BJ (cell line): ENCODE measurements around the gene TCN2. TPM values are rescaled to one million over a fixed set of nuclear protein-coding genes. Genes with fewer than 3 reads are reported as not detected.

Experiments
- CTCF ChIA-PET: fragments of 350-600 bp; formaldehyde crosslinking; extraction: SDS; loops from one replicate; lab custom pipeline; 2021; ENCODE audit warnings: antibody characterized with exemption, inconsistent platforms; lab: Yijun Ruan, JAX
- POLR2A ChIA-PET: fragments of 300-600 bp; sonication (Branson Sonifier 250); formaldehyde crosslinking; extraction: SDS; loops from one replicate; lab custom pipeline; 2021; ENCODE audit warnings: antibody characterized with exemption; lab: Charles Lee
- DNase-seq: peaks from one replicate; pipeline ENCODE4 v3.0.0-alpha.2; 2011; ENCODE audit warnings: low read depth
- H3K27me3 ChIP-seq: 2 replicates; pipeline ENCODE4 v1.6.0; 2011; ENCODE audit warnings: low read length; ENCODE audit not compliant: control insufficient read depth, insufficient read depth
- H3K36me3 ChIP-seq: 2 replicates; pipeline ENCODE4 v1.5.1; 2011; ENCODE audit warnings: low read length; ENCODE audit not compliant: control insufficient read depth, insufficient read depth
- H3K4me3 ChIP-seq: 2 replicates; pipeline ENCODE4 v1.5.1; 2011; ENCODE audit warnings: low read depth, mild to moderate bottlenecking, control low read depth, low read length
- CTCF ChIP-seq: IDR thresholded peaks from 2 replicates; pipeline ENCODE4 v1.5.1; 2011; ENCODE audit warnings: low read depth, mild to moderate bottlenecking, control low read depth, inconsistent platforms, low read length, moderate library complexity; ENCODE audit not compliant: insufficient read depth
- polyA plus RNA-seq: library from polyadenylated mRNA; depleted of rRNA; stranded (reverse); fragments of >200 nt; gene quantifications from 2 replicates; pipeline ENCODE4 v1.2.3, GENCODE V29; 2011

TCN2 gene
- polyA plus RNA-seq, 1 experiment = 15.8 TPM

GRCh38 chr22:30561402-30562189 lies 45.4 kb upstream of the TCN2 start:
- Histone ChIP-seq H3K4me3 (no peak overlapping the region), H3K36me3 (no peaks in the 10 kb centered on the region), H3K27me3 (no peaks in the 10 kb centered on the region; the same call in 1 of the 2 replicates)
- no peak for DNase-seq
- ChIA-PET CTCF (interaction anchor here (0.6 to 1.3 kb wide), 2 partner anchors 14 to 18 kb away, joined by 3 read pairs; no protein-coding TSS in a partner anchor), POLR2A (no interaction called here)
- no peak for TF ChIP-seq CTCF

GRCh38 chr22:30562366-30562765 lies 44.6 kb upstream of the TCN2 start:
- TF ChIP-seq CTCF = no peak
- no peak overlapping the region for H3K4me3 ChIP-seq
- no peaks in the 10 kb centered on the region; the same call in 1 of the 2 replicates for H3K27me3 ChIP-seq
- no peak for DNase-seq
- ChIA-PET CTCF (interaction anchor here (1.3 kb wide), 1 partner anchor 15 kb away, joined by 3 read pairs; no protein-coding TSS in a partner anchor), POLR2A (no interaction called here)
- no peaks in the 10 kb centered on the region for H3K36me3 ChIP-seq

GRCh38 chr22:30564045-30564760 lies 42.8 kb upstream of the TCN2 start:
- ChIA-PET POLR2A (no interaction called here), CTCF (no interaction called here)
- DNase-seq = no peak
- H3K36me3 ChIP-seq = no peaks in the 10 kb centered on the region
- H3K4me3 ChIP-seq = no peak overlapping the region
- peaks cover 2% of the 10 kb centered on the region for H3K27me3 ChIP-seq
- TF ChIP-seq CTCF = no peak

- H3K27me3 ChIP-seq = peaks cover 5% of the 10 kb centered on the region
- TF ChIP-seq CTCF = no peak
- H3K36me3 ChIP-seq = no peaks in the 10 kb centered on the region
- DNase-seq = no peak
- ChIA-PET CTCF (no interaction called here), POLR2A (no interaction called here)
- H3K4me3 ChIP-seq = no peak overlapping the region
These were observed 42.2 kb upstream of the TCN2 start for GRCh38 chr22:30564761-30565119.

- TF ChIP-seq CTCF = no peak
- no peak for DNase-seq
- ChIA-PET POLR2A (no interaction called here), CTCF (no interaction called here)
- Histone ChIP-seq H3K27me3 (peaks cover 10% of the 10 kb centered on the region), H3K36me3 (no peaks in the 10 kb centered on the region), H3K4me3 (no peak overlapping the region)
These were observed 41.6 kb upstream of the TCN2 start for GRCh38 chr22:30565341-30565740.
